Caco-2 (cell line): ENCODE data around the gene PFDN2. TPM values are rescaled to one million over a fixed set of nuclear protein-coding genes. Genes with fewer than 3 reads are reported as not detected.
A peak's percentile ranks its signal among the peaks of the same experiment; 100 is the strongest.

Experiments used
- BruUV-seq: library from RNA; stranded (reverse); fragments of 400-500 nt; replicated peaks from 2 replicates; lab custom pipeline; 2021; lab: Mats Ljungman, UMichigan
- CTCF ChIA-PET: fragments of 300-600 bp; sonication (Branson Sonifier 250); formaldehyde crosslinking; loops from one replicate; lab custom pipeline; 2022; ENCODE audit warnings: antibody characterized with exemption; lab: Charles Lee
- POLR2A ChIA-PET: fragments of 300-600 bp; sonication (Branson Sonifier 250); formaldehyde crosslinking; loops from one replicate; lab custom pipeline; 2022; ENCODE audit warnings: antibody characterized with exemption; lab: Charles Lee
- DNase-seq, 2 experiments: peaks; one replicate each; pipeline versions ENCODE4 v3.0.0 to v3.0.0-alpha.2; 2020 to 2022
- H3K27me3 ChIP-seq: replicated peaks from 2 replicates; pipeline ENCODE4 v1.6.0; 2011; ENCODE audit warnings: low read length; ENCODE audit not compliant: control insufficient read depth, insufficient read depth
- H3K36me3 ChIP-seq: 2 replicates; pipeline ENCODE4 v1.5.1; 2011; ENCODE audit warnings: low read length; ENCODE audit not compliant: control insufficient read depth, insufficient read depth
- H3K4me1 ChIP-seq: fragments of 250-450 bp; sonication (Bioruptor Pico); 2 replicates; pipeline ENCODE4 v1.5.1; 2020; ENCODE audit warnings: mild to moderate bottlenecking
- H3K4me3 ChIP-seq: 2 replicates; pipeline ENCODE4 v1.5.1; 2011; ENCODE audit warnings: low read depth, mild to moderate bottlenecking, control low read depth, low read length
- H3K9me3 ChIP-seq: fragments of 250-450 bp; sonication (Bioruptor Pico); 2 replicates; pipeline ENCODE4 v1.5.1; 2020; ENCODE audit warnings: mild to moderate bottlenecking, moderate library complexity
- H3K27ac Mint-ChIP-seq: one replicate; pipeline ENCODE4 v1.8.0; 2022; ENCODE audit warnings: mixed read lengths; ENCODE audit not compliant: unreplicated experiment
- H3K27me3 Mint-ChIP-seq: one replicate; pipeline ENCODE4 v1.8.0; 2022; ENCODE audit warnings: mixed read lengths; ENCODE audit not compliant: insufficient read depth, unreplicated experiment
- H3K36me3 Mint-ChIP-seq: one replicate; pipeline ENCODE4 v1.8.0; 2022; ENCODE audit warnings: mild to moderate bottlenecking, mixed read lengths; ENCODE audit not compliant: insufficient read depth, unreplicated experiment
- H3K4me1 Mint-ChIP-seq: one replicate; pipeline ENCODE4 v1.8.0; 2022; ENCODE audit warnings: low read depth, mixed read lengths; ENCODE audit not compliant: unreplicated experiment
- H3K4me3 Mint-ChIP-seq: one replicate; pipeline ENCODE4 v1.8.0; 2022; ENCODE audit warnings: mild to moderate bottlenecking, moderate library complexity, mixed read lengths; ENCODE audit not compliant: unreplicated experiment
- H3K9me3 Mint-ChIP-seq: one replicate; pipeline ENCODE4 v1.8.0; 2022; ENCODE audit warnings: mixed read lengths; ENCODE audit not compliant: unreplicated experiment
- CTCF ChIP-seq, 2 experiments: fragments of 200-600 bp in 1 of 2; IDR thresholded peaks; 1 replicate in 1 of 2; 2 replicates in 1 of 2; pipeline versions ENCODE4 v1.5.1 to v1.8.0; 2011 to 2022; ENCODE audit warnings: antibody characterized with exemption in 1 of 2, control low read depth in 1 of 2, inconsistent platforms in 1 of 2, low read depth in 1 of 2, low read length in 1 of 2, mild to moderate bottlenecking in 1 of 2, moderate library complexity in 1 of 2; ENCODE audit not compliant: insufficient read depth in 1 of 2, severe bottlenecking in 1 of 2, unreplicated experiment in 1 of 2
- intact Hi-C: fragments of 100-400 bp; cut with micrococcal nuclease; formaldehyde crosslinking; loops from one replicate; pipeline ENCODE4 v1.10.0; 2022; ENCODE audit not compliant: unreplicated experiment
- total RNA-seq: library from RNA; stranded (reverse); gene quantifications from 2 replicates; pipeline ENCODE4 v1.2.3, GENCODE V29; 2022

Gene PFDN2
- total RNA-seq, 1 experiment from 2014 or later, result 88.0 TPM

GRCh38 chr1:161076410-161076809 is 41.4 kb downstream of the PFDN2 start:
- H3K4me3 Mint-ChIP-seq, result no peak overlapping the region
- H3K9me3 Mint-ChIP-seq, result no peaks in the 10 kb centered on the region
- peaks cover 18% of the 10 kb centered on the region for H3K4me1 Mint-ChIP-seq
- Histone ChIP-seq H3K9me3 (no peaks in the 10 kb centered on the region), H3K4me3 (no peak overlapping the region), H3K27me3 (no peaks in the 10 kb centered on the region), H3K4me1 (peaks cover 10% of the 10 kb centered on the region; the same call in 1 of the 2 replicates), H3K36me3 (no peaks in the 10 kb centered on the region)
- peaks cover 4% of the 10 kb centered on the region for H3K36me3 Mint-ChIP-seq
- no peak for TF ChIP-seq CTCF (IDR thresholded peaks at IDR 0.05; ENCODE audit: insufficient read depth in 1 of 2, low read depth in 1 of 2, low read length in 1 of 2, severe bottlenecking in 1 of 2, unreplicated experiment in 1 of 2)
- H3K27me3 Mint-ChIP-seq, result no peaks in the 10 kb centered on the region
- ChIA-PET POLR2A (interaction anchor here (0.6 kb wide), 1 partner anchor 56 kb away, joined by 3 read pairs; the partner anchor contains the start of gene F11R), CTCF (interaction anchor here (0.5 kb wide), 1 partner anchor 65 kb away, joined by 3 read pairs; no protein-coding TSS in a partner anchor)
- BruUV-seq, result no TSS peak
- no peak for DNase-seq
- H3K27ac Mint-ChIP-seq, result no peak overlapping the region
- intact Hi-C loops, result no loop called here

GRCh38 chr1:161074676-161075368 is 43.0 kb downstream of the PFDN2 start:
- TF ChIP-seq CTCF (IDR thresholded peaks at IDR 0.05; ENCODE audit: insufficient read depth in 1 of 2, low read depth in 1 of 2, low read length in 1 of 2, severe bottlenecking in 1 of 2, unreplicated experiment in 1 of 2), result no peak
- CTCF ChIA-PET, result no interaction called here
- Histone ChIP-seq H3K4me1 (no peaks in the 10 kb centered on the region), H3K27me3 (no peaks in the 10 kb centered on the region), H3K4me3 (no peak overlapping the region), H3K9me3 (no peaks in the 10 kb centered on the region), H3K36me3 (no peaks in the 10 kb centered on the region)
- Mint-ChIP-seq H3K4me3 (no peak overlapping the region), H3K4me1 (peaks cover 9% of the 10 kb centered on the region), H3K27me3 (no peaks in the 10 kb centered on the region), H3K27ac (no peak overlapping the region), H3K36me3 (peaks cover 4% of the 10 kb centered on the region), H3K9me3 (no peaks in the 10 kb centered on the region)
- no peak for DNase-seq
- POLR2A ChIA-PET, result no interaction called here
- intact Hi-C loops, result no loop called here
- BruUV-seq, result no TSS peak

DNA sequence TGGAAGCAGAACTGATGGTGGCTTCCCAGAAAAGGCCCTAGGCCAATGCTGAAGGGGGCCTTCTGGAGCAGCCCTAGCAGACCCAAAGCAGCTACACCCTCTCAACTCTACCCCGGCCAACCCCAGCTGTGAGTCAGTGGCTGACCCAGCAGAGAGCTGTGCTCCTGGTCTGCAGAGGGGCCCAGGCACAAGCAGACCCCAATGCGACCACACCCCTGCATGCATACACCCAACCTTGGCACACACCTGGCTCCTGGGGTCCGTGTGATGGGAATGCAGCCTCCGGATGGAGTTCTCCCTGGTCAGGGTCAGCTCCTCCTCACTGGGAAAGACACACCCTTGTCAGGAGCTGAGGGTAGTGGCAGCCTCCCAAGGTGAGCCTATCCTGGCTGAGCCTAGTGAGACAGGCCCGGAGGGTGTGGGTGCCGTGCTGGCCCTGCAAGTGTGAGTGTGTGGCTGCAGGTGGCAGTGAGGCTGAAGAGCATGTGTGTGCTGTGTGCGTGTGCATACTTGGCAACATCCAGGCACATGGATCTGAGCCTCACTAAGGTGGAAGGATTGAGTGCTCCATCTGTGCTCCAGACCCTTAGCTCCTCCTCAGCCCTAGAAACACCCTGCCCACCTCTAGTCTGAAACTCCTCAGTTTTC is 44.2 kb downstream of the PFDN2 start:
- TF ChIP-seq CTCF (IDR thresholded peaks at IDR 0.05; ENCODE audit: insufficient read depth in 1 of 2, low read depth in 1 of 2, low read length in 1 of 2, severe bottlenecking in 1 of 2, unreplicated experiment in 1 of 2), result peak in 1 of 2 experiments; percentile 7
- Histone ChIP-seq H3K4me3 (no peak overlapping the region), H3K27me3 (no peaks in the 10 kb centered on the region), H3K4me1 (no peaks in the 10 kb centered on the region), H3K9me3 (no peaks in the 10 kb centered on the region), H3K36me3 (no peaks in the 10 kb centered on the region)
- Mint-ChIP-seq H3K9me3 (no peaks in the 10 kb centered on the region), H3K36me3 (peaks cover 4% of the 10 kb centered on the region), H3K4me1 (peaks cover 9% of the 10 kb centered on the region), H3K4me3 (no peak overlapping the region), H3K27me3 (no peaks in the 10 kb centered on the region), H3K27ac (no peak overlapping the region)
- peak in 1 of 2 experiments; percentile 55 for DNase-seq
- ChIA-PET POLR2A (no interaction called here), CTCF (interaction anchor here (0.7 to 1.0 kb wide), 2 partner anchors 24 to 76 kb away, joined by 3 to 4 read pairs; partner anchors contain the start of gene KLHDC9)
- intact Hi-C loops, result no loop called here
- BruUV-seq, result no TSS peak
